Endothelial cell of umbilical vein (primary cell): ENCODE measurements around the gene KLF2. TPM values are rescaled to one million over a fixed set of nuclear protein-coding genes. Genes with fewer than 3 reads are reported as not detected.

Experiments used
- BruUV-seq: library from RNA; stranded (reverse); fragments of 400-500 nt; replicated peaks from 2 replicates; lab custom pipeline; 2021; lab: Mats Ljungman, UMichigan
- CTCF ChIA-PET: fragments of 300-600, 350-600 bp; sonication (Branson Sonifier 250); formaldehyde crosslinking; loops from one replicate; lab custom pipeline; 2021; ENCODE audit warnings: antibody characterized with exemption, inconsistent platforms; lab: Charles Lee
- POLR2A ChIA-PET: fragments of 300-600, 350-600 bp; sonication (Branson Sonifier 250); formaldehyde crosslinking; loops from one replicate; lab custom pipeline; 2021; ENCODE audit warnings: antibody characterized with exemption, inconsistent platforms; lab: Charles Lee
- DNase-seq: peaks from one replicate; pipeline ENCODE4 v3.0.0-alpha.2; 2011; ENCODE audit warnings: low read depth, low spot score
- FAIRE-seq: peaks from 2 replicates; lab custom pipeline; 2011; peaks lifted over from hg19 to GRCh38; lab: Jason Lieb, UNC
- H2AFZ ChIP-seq: 2 replicates; pipeline ENCODE4 v1.6.0; 2012; ENCODE audit warnings: low read depth, low read length, control low read depth, inconsistent platforms
- H3K27ac ChIP-seq: 2 replicates; pipeline ENCODE4 v1.5.1; 2011; ENCODE audit warnings: low read depth, mild to moderate bottlenecking, control low read depth, low read length, moderate library complexity; ENCODE audit not compliant: insufficient read depth
- H3K27me3 ChIP-seq, 2 experiments: 2 replicates each; pipeline versions ENCODE4 v1.6.0 to v1.6.1; 2011; ENCODE audit warnings: low read length in 2 of 2, mixed read lengths in 1 of 2; ENCODE audit not compliant: control insufficient read depth in 2 of 2, insufficient read depth in 2 of 2
- H3K36me3 ChIP-seq, 2 experiments: 2 replicates in 1 of 2; 3 replicates in 1 of 2; pipeline ENCODE4 v1.5.1; 2011; ENCODE audit warnings: low read length in 2 of 2, mild to moderate bottlenecking in 1 of 2, moderate library complexity in 1 of 2; ENCODE audit not compliant: control insufficient read depth in 2 of 2, insufficient read depth in 2 of 2; ENCODE audit errors: extremely low read depth in 1 of 2
- H3K4me1 ChIP-seq: 3 replicates; pipeline ENCODE4 v1.5.1; 2011; ENCODE audit warnings: mild to moderate bottlenecking, low read length; ENCODE audit not compliant: control insufficient read depth, insufficient read depth; ENCODE audit errors: extremely low read depth
- H3K4me2 ChIP-seq: 2 replicates; pipeline ENCODE4 v1.6.1; 2011; ENCODE audit warnings: low read length, control low read depth, mixed read lengths; ENCODE audit not compliant: insufficient read depth
- H3K4me3 ChIP-seq, 3 experiments: fragments of 200-600 bp in 1 of 3; sonication (generic), shearing (Covaris generic) in 1 of 3; replicated peaks in 1 of 3; 2 replicates each; pipeline ENCODE4 v1.5.1; 2011 to 2016; ENCODE audit warnings: control low read depth in 3 of 3, low read length in 3 of 3, mild to moderate bottlenecking in 2 of 3, inconsistent platforms in 1 of 3, low read depth in 1 of 3, moderate library complexity in 1 of 3; ENCODE audit not compliant: insufficient read depth in 1 of 3
- H3K79me2 ChIP-seq: 2 replicates; pipeline ENCODE4 v1.6.0; 2012; ENCODE audit warnings: low read length, inconsistent platforms; ENCODE audit not compliant: control insufficient read depth, insufficient read depth
- H3K9ac ChIP-seq: replicated peaks from 2 replicates; pipeline ENCODE3; 2011; ENCODE audit warnings: low read length, control low read depth; ENCODE audit not compliant: insufficient read depth; ENCODE audit errors: extremely low read depth
- H3K9me1 ChIP-seq: replicated peaks from 3 replicates; pipeline ENCODE4 v1.6.0; 2011; ENCODE audit warnings: mild to moderate bottlenecking, low read length; ENCODE audit not compliant: control insufficient read depth, insufficient read depth; ENCODE audit errors: extremely low read depth
- H3K9me3 ChIP-seq: replicated peaks from 2 replicates; pipeline ENCODE4 v1.5.1; 2012; ENCODE audit warnings: low read length, inconsistent platforms; ENCODE audit not compliant: control insufficient read depth, insufficient read depth
- H4K20me1 ChIP-seq: replicated peaks from 2 replicates; pipeline ENCODE3; 2011; ENCODE audit warnings: mild to moderate bottlenecking, low read length; ENCODE audit not compliant: control insufficient read depth, insufficient read depth; ENCODE audit errors: extremely low read depth
- EZH2 ChIP-seq: IDR thresholded peaks from 2 replicates; pipeline ENCODE4 v1.6.1; 2012; ENCODE audit warnings: borderline replicate concordance, low read depth, mild to moderate bottlenecking, moderate library complexity, low read length, inconsistent platforms; ENCODE audit not compliant: severe bottlenecking
- GATA2 ChIP-seq: IDR thresholded peaks from 2 replicates; pipeline ENCODE4 v1.7.0; 2011; ENCODE audit warnings: low read depth, mild to moderate bottlenecking, moderate library complexity, mixed read lengths, low read length; ENCODE audit not compliant: insufficient read length, insufficient read depth
- JUN ChIP-seq: IDR thresholded peaks from 2 replicates; pipeline ENCODE4 v1.6.1; 2011; ENCODE audit warnings: borderline replicate concordance, low read depth; ENCODE audit not compliant: insufficient read length, insufficient read depth
- MYC ChIP-seq: IDR thresholded peaks from one replicate; pipeline ENCODE4 v1.6.1; 2011; ENCODE audit warnings: mild to moderate bottlenecking, low read depth, low read length
- POLR2A ChIP-seq: IDR thresholded peaks from 2 replicates; pipeline ENCODE4 v1.6.1; 2012; ENCODE audit warnings: low read depth, mild to moderate bottlenecking, control low read depth, low read length
- POLR2AphosphoS5 ChIP-seq: IDR thresholded peaks from 2 replicates; pipeline ENCODE4 v1.6.1; 2012; ENCODE audit warnings: low read depth, mild to moderate bottlenecking, control low read depth, low read length, moderate library complexity; ENCODE audit not compliant: insufficient read depth
- dilution Hi-C: fragments of 300-500 bp; cut with MboI; formaldehyde crosslinking; loops from one replicate; pipeline ENCODE4 v1.15.0; 2019; ENCODE audit warnings: low sequenced_read_pairs; ENCODE audit not compliant: extremely low pct_ligation_motif_present
- intact Hi-C: fragments of 100-400 bp; cut with micrococcal nuclease; formaldehyde crosslinking; loops from one replicate; pipeline ENCODE4 v1.10.0; 2022
- polyA plus RNA-seq, 4 experiments: library from polyadenylated mRNA; depleted of rRNA in 3 of 4; stranded (reverse) in 3 of 4; unstranded in 1 of 4; fragments of >200 nt; gene quantifications; 2 replicates each; pipeline versions ENCODE4 v1.2.1 to v1.2.3, GENCODE V29; 2011 to 2012; ENCODE audit warnings: missing spikeins in 1 of 4
- total RNA-seq: library from RNA; stranded (reverse); gene quantifications from 2 replicates; pipeline ENCODE4 v1.2.3, GENCODE V29; 2021
- TF ChIP-seq, protein P1 (sequence below): IDR thresholded peaks from 2 replicates; pipeline ENCODE4 v1.6.1; 2011; ENCODE audit not compliant: insufficient read depth, insufficient read length

The KLF2 gene
- total and polyA plus RNA-seq, 2 donors (not counting 3 experiments of a cell fraction or from before 2014, with no cell fraction given): 23.4 to 30.3 TPM

DNA sequence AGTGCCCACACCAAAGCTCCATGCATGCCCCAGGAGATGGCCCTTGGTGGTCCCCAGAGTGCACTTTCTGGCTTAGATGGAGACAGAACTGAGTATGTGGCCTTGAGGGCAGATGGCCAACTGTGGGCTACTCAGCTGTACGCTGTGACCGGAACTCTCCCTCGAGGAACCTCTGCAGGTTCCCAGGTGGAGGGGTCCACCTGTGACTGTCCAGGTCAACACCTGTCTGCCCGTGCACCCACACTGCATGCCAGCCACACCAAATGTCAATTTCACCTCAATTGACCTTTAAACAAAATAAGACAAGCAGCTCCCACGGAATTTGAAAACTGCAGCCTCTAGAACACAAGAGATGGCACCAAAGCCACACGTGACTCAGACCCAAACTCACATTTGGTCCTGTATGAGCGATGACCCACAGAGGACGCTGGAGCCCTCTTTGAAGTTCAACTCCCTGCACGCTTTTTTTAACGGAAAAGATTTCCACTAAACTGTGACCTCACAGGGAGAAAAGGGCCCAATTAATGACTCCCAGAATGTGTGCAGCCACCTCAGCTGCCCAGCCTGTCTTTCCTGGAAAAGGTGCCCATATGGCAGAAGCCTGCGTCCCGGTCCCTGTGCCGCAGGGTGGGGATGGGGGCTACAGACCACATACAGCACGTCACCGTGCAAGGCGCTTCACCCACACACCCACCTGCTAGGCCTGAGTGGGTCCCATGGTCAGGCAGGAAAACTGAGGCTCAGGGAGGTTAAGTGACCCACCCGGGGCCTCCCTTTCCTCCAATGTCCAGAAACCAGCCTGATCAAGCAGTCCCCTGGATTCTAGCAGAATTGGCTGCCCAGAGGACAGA, 47.7 kb downstream of the KLF2 start:
- Histone ChIP-seq H4K20me1 (no peaks in the 10 kb centered on the region), H3K4me3 (no peak overlapping the region), H2AFZ (no peak overlapping the region), H3K27me3 (no peaks in the 10 kb centered on the region), H3K4me1 (peaks cover 13% of the 10 kb centered on the region), H3K9me1 (no peaks in the 10 kb centered on the region), H3K36me3 (peaks cover under 1 to 5% of the 10 kb centered on the region in 2 experiments), H3K4me2 (no peak overlapping the region), H3K79me2 (no peaks in the 10 kb centered on the region), H3K9ac (no peak overlapping the region), H3K27ac (no peak overlapping the region), H3K9me3 (no peaks in the 10 kb centered on the region)
- ChIA-PET POLR2A (no interaction called here), CTCF (interaction anchor here (1.4 to 2.9 kb wide), 4 partner anchors 10 to 48 kb away, joined by 4 to 16 read pairs (median 7); partner anchors contain the start of gene KLF2)
- FAIRE-seq (no peak), DNase-seq (no peak)
- BruUV-seq: no TSS peak
- TF ChIP-seq POLR2AphosphoS5 (no peak), GATA2 (no peak), POLR2A (no peak), EZH2 (no peak), JUN (no peak), MYC (no peak)
- TF ChIP-seq, protein P1, sequence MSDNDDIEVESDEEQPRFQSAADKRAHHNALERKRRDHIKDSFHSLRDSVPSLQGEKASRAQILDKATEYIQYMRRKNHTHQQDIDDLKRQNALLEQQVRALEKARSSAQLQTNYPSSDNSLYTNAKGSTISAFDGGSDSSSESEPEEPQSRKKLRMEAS: no peak
- intact Hi-C loops (no loop called here), dilution Hi-C loops (loop anchor here (25.0 kb wide), 1 partner anchor 160 kb away; no protein-coding TSS in a partner anchor)
